ENCODE results near the gene CHTOP.
"Not testable (repeated sequence)": the region's sequence is repeated elsewhere in the genome, so short reads cannot be mapped to it uniquely, and the experiment has no call there.

The CHTOP gene

GRCh38 chr1:153636312-153636711, 2.4 kb downstream of the CHTOP start:
- ATAC-seq: no peak
- peaks cover 4% of the 10 kb centered on the region for H3K9me3 Mint-ChIP-seq
- H3K27me3 Mint-ChIP-seq: no peaks in the 10 kb centered on the region
- H3K4me1 Mint-ChIP-seq: peaks cover 34% of the 10 kb centered on the region
- peaks cover 34% of the 10 kb centered on the region for H3K36me3 Mint-ChIP-seq
- H3K27ac Mint-ChIP-seq: no peak overlapping the region
- H3K4me3 Mint-ChIP-seq: no peak overlapping the region

GRCh38 chr1:153638261-153638660, 4.4 kb downstream of the CHTOP start:
- Mint-ChIP-seq H3K4me1 (peaks cover 31% of the 10 kb centered on the region), H3K27me3 (no peaks in the 10 kb centered on the region), H3K36me3 (peaks cover 47% of the 10 kb centered on the region), H3K27ac (peak overlapping the region; percentile 5), H3K9me3 (peaks cover 1% of the 10 kb centered on the region), H3K4me3 (no peak overlapping the region)
- no peak for ATAC-seq

DNA sequence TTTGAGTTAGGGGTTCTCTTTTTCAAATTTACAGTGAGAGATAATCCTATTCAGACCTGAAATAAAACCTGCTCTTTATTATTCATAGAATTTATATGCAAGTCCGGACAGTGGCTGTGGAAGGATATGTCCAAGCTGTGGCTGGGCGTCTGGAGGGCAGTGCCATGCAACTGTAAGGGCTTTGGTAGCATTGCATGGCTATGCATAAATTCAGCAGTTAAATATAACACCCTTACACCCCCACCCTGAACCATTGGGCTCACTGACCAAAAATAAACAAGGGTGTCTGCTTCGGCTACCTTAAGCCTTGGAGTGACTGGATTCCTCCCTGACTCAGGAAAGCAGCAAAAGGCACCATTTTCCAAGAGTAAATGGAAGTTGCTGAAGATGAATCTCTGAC, 5.4 kb downstream of the CHTOP start:
- Mint-ChIP-seq H3K4me3 (no peak overlapping the region), H3K4me1 (peaks cover 36% of the 10 kb centered on the region), H3K27me3 (no peaks in the 10 kb centered on the region), H3K27ac (no peak overlapping the region), H3K36me3 (peaks cover 52% of the 10 kb centered on the region), H3K9me3 (no peaks in the 10 kb centered on the region)
- ATAC-seq: no peak

GRCh38 chr1:153640213-153640612, 6.3 kb downstream of the CHTOP start:
- H3K27me3 Mint-ChIP-seq, H3K27ac Mint-ChIP-seq, H3K9me3 Mint-ChIP-seq, H3K4me3 Mint-ChIP-seq, ATAC-seq: not testable (repeated sequence)
- Mint-ChIP-seq H3K4me1 (peaks cover 36% of the 10 kb centered on the region), H3K36me3 (peaks cover 58% of the 10 kb centered on the region)

- peaks cover 38% of the 10 kb centered on the region for H3K4me1 Mint-ChIP-seq
- no peak overlapping the region for H3K27ac Mint-ChIP-seq
- no peak overlapping the region for H3K4me3 Mint-ChIP-seq
- no peak for ATAC-seq
- H3K36me3 Mint-ChIP-seq: peaks cover 64% of the 10 kb centered on the region
- no peaks in the 10 kb centered on the region for H3K27me3 Mint-ChIP-seq
- no peaks in the 10 kb centered on the region for H3K9me3 Mint-ChIP-seq
Measured at GRCh38 chr1:153640861-153641260, 7.0 kb downstream of the CHTOP start.

DNA sequence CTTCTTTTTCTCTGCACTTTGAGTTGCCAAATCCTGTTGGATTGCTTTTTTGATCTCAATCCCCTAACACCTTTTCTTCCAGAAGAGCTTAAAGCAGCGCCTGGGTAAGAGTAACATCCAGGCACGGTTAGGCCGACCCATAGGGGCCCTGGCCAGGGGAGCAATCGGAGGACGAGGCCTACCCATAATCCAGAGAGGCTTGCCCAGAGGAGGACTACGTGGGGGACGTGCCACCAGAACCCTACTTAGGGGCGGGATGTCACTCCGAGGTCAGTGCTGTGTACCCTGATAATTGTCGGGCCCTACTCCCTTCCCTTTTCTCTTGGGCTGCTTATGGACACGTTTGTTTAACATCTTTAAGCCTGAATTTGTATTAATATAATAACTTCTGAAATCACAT, 8.3 kb downstream of the CHTOP start:
- H3K36me3 Mint-ChIP-seq: peaks cover 70% of the 10 kb centered on the region
- H3K4me1 Mint-ChIP-seq: peaks cover 36% of the 10 kb centered on the region
- H3K27ac Mint-ChIP-seq: no peak overlapping the region
- no peaks in the 10 kb centered on the region for H3K9me3 Mint-ChIP-seq
- no peaks in the 10 kb centered on the region for H3K27me3 Mint-ChIP-seq
- no peak for ATAC-seq
- H3K4me3 Mint-ChIP-seq: no peak overlapping the region

DNA sequence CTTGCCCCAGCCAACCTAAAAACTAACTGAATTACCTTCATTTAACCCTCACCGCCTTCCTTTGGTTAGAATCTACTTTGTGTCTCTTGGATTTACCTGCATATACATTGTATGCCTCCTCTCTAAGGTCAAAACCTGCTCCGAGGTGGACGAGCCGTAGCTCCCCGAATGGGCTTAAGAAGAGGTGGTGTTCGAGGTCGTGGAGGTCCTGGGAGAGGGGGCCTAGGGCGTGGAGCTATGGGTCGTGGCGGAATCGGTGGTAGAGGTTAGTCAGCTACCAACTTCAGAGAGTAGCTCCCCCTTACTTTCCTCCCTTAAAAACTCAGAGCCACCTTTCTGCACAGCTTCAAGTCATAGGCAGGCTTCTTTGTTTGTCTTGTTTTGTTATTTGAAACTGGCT, 9.2 kb downstream of the CHTOP start:
- H3K4me3 Mint-ChIP-seq: no peak overlapping the region
- no peak for ATAC-seq
- peaks cover 66% of the 10 kb centered on the region for H3K36me3 Mint-ChIP-seq
- H3K4me1 Mint-ChIP-seq: peaks cover 33% of the 10 kb centered on the region
- peak overlapping the region; percentile 2 for H3K27ac Mint-ChIP-seq
- H3K9me3 Mint-ChIP-seq: no peaks in the 10 kb centered on the region
- no peaks in the 10 kb centered on the region for H3K27me3 Mint-ChIP-seq

- Mint-ChIP-seq H3K4me3 (no peak overlapping the region), H3K36me3 (peaks cover 63% of the 10 kb centered on the region), H3K4me1 (peaks cover 32% of the 10 kb centered on the region), H3K27ac (peak overlapping the region; percentile 2), H3K27me3 (no peaks in the 10 kb centered on the region), H3K9me3 (no peaks in the 10 kb centered on the region)
- ATAC-seq: no peak
Measured at GRCh38 chr1:153643816-153644215, 9.9 kb downstream of the CHTOP start.

- Mint-ChIP-seq H3K27ac (peak overlapping the region; percentile 48), H3K27me3 (no peaks in the 10 kb centered on the region), H3K9me3 (no peaks in the 10 kb centered on the region), H3K36me3 (peaks cover 56% of the 10 kb centered on the region), H3K4me3 (no peak overlapping the region), H3K4me1 (peaks cover 38% of the 10 kb centered on the region)
- ATAC-seq: no peak
Measured at GRCh38 chr1:153646672-153647345, 12.9 kb downstream of the CHTOP start.

DNA sequence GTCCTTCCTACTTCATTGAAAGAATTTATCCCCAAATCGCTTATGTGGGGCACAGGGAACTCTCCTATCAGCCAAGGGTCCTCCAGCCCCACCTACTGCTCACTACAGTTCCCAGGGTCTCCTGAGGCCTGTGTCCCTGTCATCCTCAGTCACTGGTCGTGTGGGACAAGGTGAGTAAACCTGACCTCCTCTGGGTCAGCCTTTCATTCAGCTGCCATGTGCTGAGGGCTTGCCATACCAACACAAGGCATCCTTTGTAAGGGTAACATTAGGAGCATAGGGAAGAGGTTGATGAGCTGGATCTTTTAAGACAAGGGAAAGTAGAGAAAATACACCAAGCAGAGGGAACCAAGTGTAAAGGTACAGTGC, 13.5 kb downstream of the CHTOP start:
- no peaks in the 10 kb centered on the region for H3K9me3 Mint-ChIP-seq
- H3K4me3 Mint-ChIP-seq: no peak overlapping the region
- no peak for ATAC-seq
- no peaks in the 10 kb centered on the region for H3K27me3 Mint-ChIP-seq
- peak overlapping the region; percentile 48 for H3K27ac Mint-ChIP-seq
- H3K36me3 Mint-ChIP-seq: peaks cover 51% of the 10 kb centered on the region
- H3K4me1 Mint-ChIP-seq: peaks cover 38% of the 10 kb centered on the region

DNA sequence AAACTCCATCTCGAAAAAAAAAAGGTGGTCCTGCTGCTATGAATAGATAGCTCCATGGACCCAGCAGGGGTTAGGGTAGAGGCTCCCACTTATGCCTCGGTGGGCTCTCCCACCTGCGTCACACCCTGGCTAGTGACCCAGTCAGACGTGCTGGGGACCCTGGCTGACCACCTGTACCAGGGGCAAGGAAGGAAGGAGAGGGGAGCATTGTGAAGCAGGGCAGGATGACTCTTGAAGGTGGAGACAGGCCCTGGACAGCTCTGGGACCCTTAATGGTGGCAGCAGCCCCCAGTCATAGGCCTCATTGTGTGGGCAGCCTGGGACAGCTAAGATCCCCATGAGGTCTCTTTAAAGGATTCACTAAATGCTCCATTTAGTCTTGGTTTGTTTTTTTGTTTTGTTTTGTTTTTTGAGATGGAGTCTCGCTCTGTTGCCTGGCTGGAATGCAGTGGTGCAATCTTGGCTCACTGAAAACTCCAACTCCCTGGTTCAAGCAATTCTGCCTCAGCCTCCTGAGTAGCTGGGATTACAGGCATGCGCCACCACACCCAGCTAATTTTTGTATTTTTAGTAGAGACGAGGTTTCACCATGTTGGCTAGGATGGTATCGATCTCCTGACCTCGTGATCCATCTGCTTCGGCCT, 14.3 kb downstream of the CHTOP start:
- Mint-ChIP-seq H3K27me3 (no peaks in the 10 kb centered on the region), H3K4me3 (no peak overlapping the region), H3K4me1 (peaks cover 34% of the 10 kb centered on the region), H3K36me3 (peaks cover 44% of the 10 kb centered on the region), H3K27ac (peak overlapping the region; percentile 48), H3K9me3 (no peaks in the 10 kb centered on the region)
- no peak for ATAC-seq

DNA sequence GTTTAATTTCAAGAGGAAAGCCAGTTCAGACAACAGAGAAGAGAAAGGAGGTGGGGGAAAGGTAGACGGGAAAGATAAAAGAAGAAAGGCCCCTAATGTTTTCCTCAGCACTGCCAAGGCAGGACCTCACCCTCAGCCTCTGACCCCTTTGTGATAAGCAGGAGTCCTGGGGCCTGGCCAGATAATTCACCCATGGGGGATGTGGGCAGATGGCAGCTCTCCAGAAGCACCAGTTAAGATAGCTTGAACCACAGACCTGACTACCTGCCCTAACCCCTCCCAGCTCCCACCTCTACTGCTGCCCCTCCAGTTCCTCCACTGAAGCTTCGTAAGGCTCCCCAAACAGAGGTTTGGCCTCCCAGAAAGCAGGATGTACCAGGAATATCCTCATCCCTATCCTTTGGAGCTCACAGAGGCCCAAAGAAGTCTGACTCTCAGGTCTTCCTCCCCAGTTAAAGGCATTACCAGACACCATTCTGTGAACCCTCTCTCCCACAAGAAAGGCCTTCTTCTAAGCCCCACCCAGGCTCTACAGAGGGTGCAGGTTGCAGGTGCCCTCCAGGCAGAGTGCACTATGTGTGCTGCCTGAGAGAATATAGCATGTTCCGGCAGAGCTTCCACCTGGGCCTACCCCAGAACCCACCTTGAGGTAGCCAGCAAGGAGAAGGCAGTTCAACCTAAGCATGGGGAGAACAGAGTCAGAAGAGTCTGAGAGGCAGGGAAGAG, 15.4 kb downstream of the CHTOP start:
- Mint-ChIP-seq H3K27ac (peak overlapping the region; percentile 23), H3K4me1 (peaks cover 23% of the 10 kb centered on the region), H3K36me3 (peaks cover 32% of the 10 kb centered on the region), H3K4me3 (no peak overlapping the region), H3K27me3 (no peaks in the 10 kb centered on the region), H3K9me3 (no peaks in the 10 kb centered on the region)
- ATAC-seq: no peak

DNA sequence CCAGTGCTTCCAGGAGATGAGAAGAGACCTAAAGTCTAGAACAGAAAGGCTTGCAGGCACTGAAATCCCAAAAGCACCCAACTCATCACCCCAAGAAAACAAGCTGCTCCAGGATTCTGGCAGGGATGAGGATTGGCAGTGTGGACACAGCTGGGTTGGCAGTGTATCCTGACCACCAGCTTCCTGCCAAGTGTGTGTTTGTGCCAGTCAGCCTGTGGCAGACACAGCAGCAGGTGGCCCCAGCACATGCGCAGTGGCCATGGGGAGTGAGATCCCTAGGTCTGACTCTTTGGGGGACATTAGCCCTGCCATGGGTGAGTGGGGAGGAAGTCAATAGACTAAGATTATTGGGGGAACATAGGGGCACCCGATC, 16.0 kb downstream of the CHTOP start:
- no peak for ATAC-seq
- Mint-ChIP-seq H3K27me3 (no peaks in the 10 kb centered on the region), H3K9me3 (no peaks in the 10 kb centered on the region), H3K36me3 (peaks cover 27% of the 10 kb centered on the region), H3K4me1 (peaks cover 23% of the 10 kb centered on the region), H3K4me3 (no peak overlapping the region), H3K27ac (peak overlapping the region; percentile 23)

GRCh38 chr1:153651771-153652170, 17.9 kb downstream of the CHTOP start:
- ATAC-seq: no peak
- Mint-ChIP-seq H3K4me1 (peaks cover 13% of the 10 kb centered on the region), H3K27ac (no peak overlapping the region), H3K27me3 (no peaks in the 10 kb centered on the region), H3K4me3 (no peak overlapping the region), H3K36me3 (peaks cover 8% of the 10 kb centered on the region), H3K9me3 (no peaks in the 10 kb centered on the region)

DNA sequence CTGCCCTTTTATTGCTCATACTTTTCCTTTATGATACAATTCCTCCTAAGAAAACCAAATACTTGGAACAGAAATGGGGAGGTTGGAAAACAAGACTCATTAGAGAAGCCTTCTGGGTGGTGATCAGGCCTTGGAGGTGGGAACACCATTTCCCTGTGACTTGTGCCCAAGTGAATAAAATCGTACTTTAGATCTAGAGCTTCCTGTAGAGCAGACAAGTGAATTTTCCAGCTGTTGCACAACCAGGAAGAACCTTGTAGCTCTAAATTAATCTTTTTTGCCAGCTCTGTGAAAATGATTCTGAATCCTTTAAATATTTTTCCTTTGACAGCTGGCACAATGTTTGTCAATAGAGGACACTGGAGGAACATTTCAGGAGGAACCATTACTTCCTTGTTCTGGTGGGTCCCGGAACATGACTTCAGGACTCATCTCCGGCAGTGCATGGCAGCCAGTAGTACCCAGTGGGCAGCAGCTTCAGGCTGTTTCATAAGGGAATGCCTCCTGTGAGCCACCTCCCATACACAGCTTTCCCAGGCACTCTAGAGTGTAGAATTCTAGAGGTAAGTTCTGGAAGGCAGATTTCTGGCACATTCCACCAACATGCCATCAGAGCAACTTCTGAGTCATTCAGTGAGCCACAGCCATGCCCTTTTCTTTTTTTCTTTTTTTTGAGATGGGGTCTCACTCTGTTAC, 19.1 kb downstream of the CHTOP start:
- Mint-ChIP-seq H3K36me3 (no peaks in the 10 kb centered on the region), H3K4me3 (no peak overlapping the region), H3K4me1 (peaks cover 6% of the 10 kb centered on the region), H3K27me3 (no peaks in the 10 kb centered on the region), H3K27ac (no peak overlapping the region), H3K9me3 (no peaks in the 10 kb centered on the region)
- ATAC-seq: no peak
